Fibroblast of mammary gland (primary cell): ENCODE measurements around the gene TMTC2.

ENCODE experiments used
- DNase-seq: peaks from one replicate; pipeline ENCODE4 v3.0.0-alpha.2; 2010; ENCODE audit warnings: low read depth
- H3K4me3 ChIP-seq: 2 replicates; pipeline ENCODE4 v1.5.1; 2011; ENCODE audit warnings: low read depth, mild to moderate bottlenecking, low read length, moderate library complexity; ENCODE audit not compliant: control insufficient read depth
- TF ChIP-seq, protein P1 (sequence below): conservative IDR thresholded peaks from 2 replicates; pipeline ENCODE4 v1.5.1; 2011; ENCODE audit warnings: low read depth, low read length, inconsistent platforms; ENCODE audit not compliant: control insufficient read depth, insufficient read depth

The TMTC2 gene

GRCh38 chr12:83044736-83045135 lies 358.0 kb downstream of the TMTC2 start:
- no peak overlapping the region for H3K4me3 ChIP-seq
- TF ChIP-seq, protein P1, sequence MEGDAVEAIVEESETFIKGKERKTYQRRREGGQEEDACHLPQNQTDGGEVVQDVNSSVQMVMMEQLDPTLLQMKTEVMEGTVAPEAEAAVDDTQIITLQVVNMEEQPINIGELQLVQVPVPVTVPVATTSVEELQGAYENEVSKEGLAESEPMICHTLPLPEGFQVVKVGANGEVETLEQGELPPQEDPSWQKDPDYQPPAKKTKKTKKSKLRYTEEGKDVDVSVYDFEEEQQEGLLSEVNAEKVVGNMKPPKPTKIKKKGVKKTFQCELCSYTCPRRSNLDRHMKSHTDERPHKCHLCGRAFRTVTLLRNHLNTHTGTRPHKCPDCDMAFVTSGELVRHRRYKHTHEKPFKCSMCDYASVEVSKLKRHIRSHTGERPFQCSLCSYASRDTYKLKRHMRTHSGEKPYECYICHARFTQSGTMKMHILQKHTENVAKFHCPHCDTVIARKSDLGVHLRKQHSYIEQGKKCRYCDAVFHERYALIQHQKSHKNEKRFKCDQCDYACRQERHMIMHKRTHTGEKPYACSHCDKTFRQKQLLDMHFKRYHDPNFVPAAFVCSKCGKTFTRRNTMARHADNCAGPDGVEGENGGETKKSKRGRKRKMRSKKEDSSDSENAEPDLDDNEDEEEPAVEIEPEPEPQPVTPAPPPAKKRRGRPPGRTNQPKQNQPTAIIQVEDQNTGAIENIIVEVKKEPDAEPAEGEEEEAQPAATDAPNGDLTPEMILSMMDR: no peak
- no peak for DNase-seq

DNA sequence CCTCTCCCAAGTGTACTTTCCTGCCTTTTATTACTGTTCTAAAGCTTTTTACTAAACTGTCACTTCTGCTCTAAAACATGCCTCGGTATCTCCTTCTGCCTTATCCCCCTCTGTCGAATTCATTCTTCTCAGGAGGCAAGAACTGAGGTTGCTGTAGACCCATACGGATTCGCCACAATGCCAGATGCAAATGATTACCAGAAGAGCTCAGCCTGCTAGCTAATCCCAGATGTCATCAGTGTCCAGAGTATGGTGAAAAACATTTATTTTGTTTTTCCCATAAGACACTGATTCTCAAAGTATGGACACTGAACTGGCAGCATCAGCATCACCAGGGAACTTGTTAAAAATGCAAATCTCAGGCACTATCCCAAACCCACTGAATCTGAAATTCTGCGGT lies 359.3 kb downstream of the TMTC2 start:
- no peak for DNase-seq
- TF ChIP-seq, protein P1: no peak
- no peak overlapping the region for H3K4me3 ChIP-seq

GRCh38 chr12:83049306-83049705 lies 362.6 kb downstream of the TMTC2 start:
- DNase-seq: no peak
- TF ChIP-seq, protein P1: no peak
- no peak overlapping the region for H3K4me3 ChIP-seq

DNA sequence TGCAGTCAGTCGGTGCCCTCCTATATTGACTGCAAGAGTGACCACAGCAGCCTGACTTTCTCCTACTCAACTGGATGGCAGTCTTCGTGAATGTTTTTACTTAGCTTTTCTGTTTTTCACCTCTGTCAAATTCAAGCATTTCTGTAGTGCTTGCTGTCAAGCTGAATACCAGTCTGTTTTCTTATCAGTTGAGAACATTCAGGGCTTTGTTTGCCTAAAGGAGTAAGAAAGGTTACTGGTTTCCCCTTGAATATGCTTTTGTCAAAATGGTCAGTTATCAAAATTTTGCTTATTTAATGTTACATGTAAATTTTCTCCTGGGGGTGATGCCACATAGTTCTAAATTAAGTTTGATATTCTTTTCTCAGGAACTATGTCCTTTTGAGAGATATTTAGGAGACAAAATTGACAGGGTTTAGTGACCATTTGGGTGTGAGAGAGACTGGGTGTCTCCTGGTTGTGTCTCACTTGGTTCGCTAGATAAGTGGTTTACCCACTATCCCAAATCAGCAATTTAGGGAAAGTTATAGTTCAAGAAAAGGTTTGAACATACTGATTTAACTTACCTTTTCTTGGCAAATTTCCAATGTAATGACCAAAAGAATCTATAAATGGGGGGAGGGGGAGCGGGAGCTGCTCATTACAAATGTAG lies 366.3 kb downstream of the TMTC2 start:
- no peak overlapping the region for H3K4me3 ChIP-seq
- no peak for DNase-seq
- TF ChIP-seq, protein P1: no peak

DNA sequence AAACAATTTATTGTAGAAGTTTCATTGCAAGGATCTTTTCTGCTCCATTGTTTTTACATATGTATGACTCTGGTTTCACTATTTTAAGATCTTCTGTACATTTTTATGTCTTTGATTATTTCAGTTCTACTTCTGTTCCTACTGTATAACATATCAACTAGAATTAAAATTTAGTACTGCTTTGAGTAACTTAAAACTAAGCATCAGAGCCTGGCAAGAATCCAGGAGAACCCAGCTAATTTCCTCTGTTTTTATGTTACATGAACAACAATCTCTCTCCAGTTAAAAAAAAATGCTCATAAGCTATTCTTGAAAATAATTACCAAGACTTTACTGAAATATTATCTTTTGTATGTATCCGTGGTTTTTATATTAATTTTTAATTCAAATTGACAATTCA lies 370.7 kb downstream of the TMTC2 start:
- no peak overlapping the region for H3K4me3 ChIP-seq
- DNase-seq: no peak
- TF ChIP-seq, protein P1: no peak

DNA sequence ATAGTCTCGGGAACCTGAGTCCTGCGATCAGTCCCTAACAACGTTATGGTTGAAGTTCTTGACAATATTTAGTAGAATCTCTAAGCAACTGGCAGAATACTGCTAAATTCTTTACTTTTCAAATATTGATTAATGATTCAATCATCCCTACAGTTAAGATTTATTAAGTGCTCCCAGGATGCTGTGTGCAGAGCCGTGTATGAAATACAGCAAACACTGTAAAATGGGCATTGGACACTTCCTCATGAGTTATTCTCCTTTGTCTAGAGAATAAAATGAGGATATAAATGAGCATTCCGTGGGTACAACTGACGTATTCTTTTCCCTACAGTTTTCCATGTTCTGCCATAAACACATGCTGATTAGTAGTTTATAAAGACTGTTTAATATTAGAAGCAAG lies 372.4 kb downstream of the TMTC2 start:
- H3K4me3 ChIP-seq: no peak overlapping the region
- TF ChIP-seq, protein P1: no peak
- DNase-seq: no peak

- no peak for DNase-seq
Observed at GRCh38 chr12:83065562-83065961, 378.9 kb downstream of the TMTC2 start.

More at GRCh38 chr12:83065562-83065961, 378.9 kb downstream of the TMTC2 start:
- TF ChIP-seq, protein P1: no peak
- no peak overlapping the region for H3K4me3 ChIP-seq
